VCaP (cell line): Measurements from ENCODE around the gene SAP130.
"Not testable (repeated sequence)": the region's sequence is repeated elsewhere in the genome, so short reads cannot be mapped to it uniquely, and the experiment has no call there.

Source experiments
- H3K27ac ChIP-seq: fragments of 450-650 bp; 2 replicates; pipeline ENCODE4 v1.5.1; 2017
- TF ChIP-seq, protein P1 (sequence below): fragments of 450-650 bp; conservative IDR thresholded peaks from 2 replicates; pipeline ENCODE4 v1.5.1; 2017; ENCODE audit warnings: mild to moderate bottlenecking, moderate library complexity

Gene SAP130

GRCh38 chr2:127910415-127910814 lies 117.4 kb downstream of the SAP130 start:
- H3K27ac ChIP-seq, result no peak overlapping the region
- TF ChIP-seq, protein P1, sequence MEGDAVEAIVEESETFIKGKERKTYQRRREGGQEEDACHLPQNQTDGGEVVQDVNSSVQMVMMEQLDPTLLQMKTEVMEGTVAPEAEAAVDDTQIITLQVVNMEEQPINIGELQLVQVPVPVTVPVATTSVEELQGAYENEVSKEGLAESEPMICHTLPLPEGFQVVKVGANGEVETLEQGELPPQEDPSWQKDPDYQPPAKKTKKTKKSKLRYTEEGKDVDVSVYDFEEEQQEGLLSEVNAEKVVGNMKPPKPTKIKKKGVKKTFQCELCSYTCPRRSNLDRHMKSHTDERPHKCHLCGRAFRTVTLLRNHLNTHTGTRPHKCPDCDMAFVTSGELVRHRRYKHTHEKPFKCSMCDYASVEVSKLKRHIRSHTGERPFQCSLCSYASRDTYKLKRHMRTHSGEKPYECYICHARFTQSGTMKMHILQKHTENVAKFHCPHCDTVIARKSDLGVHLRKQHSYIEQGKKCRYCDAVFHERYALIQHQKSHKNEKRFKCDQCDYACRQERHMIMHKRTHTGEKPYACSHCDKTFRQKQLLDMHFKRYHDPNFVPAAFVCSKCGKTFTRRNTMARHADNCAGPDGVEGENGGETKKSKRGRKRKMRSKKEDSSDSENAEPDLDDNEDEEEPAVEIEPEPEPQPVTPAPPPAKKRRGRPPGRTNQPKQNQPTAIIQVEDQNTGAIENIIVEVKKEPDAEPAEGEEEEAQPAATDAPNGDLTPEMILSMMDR, result no peak

DNA sequence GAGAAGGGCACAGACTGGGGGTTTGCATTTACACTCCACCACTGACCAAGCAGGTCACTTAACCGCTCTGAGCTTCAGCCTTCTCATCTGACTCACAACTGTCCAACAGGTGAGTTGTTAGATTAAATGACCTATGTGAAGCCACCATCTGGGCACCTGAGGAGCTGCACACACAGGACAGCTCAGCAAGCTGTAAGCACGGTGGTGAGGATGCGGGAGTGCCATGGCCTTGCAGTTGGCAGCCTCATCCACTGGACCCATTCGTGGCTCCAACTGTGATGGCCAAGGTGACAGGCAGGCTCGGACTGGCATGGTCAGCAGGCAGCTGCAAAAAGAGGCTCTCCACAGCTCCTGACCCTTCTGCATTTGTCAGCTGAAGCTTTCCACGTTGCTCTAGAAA lies 118.8 kb downstream of the SAP130 start:
- no peak overlapping the region for H3K27ac ChIP-seq
- TF ChIP-seq, protein P1, result no peak

DNA sequence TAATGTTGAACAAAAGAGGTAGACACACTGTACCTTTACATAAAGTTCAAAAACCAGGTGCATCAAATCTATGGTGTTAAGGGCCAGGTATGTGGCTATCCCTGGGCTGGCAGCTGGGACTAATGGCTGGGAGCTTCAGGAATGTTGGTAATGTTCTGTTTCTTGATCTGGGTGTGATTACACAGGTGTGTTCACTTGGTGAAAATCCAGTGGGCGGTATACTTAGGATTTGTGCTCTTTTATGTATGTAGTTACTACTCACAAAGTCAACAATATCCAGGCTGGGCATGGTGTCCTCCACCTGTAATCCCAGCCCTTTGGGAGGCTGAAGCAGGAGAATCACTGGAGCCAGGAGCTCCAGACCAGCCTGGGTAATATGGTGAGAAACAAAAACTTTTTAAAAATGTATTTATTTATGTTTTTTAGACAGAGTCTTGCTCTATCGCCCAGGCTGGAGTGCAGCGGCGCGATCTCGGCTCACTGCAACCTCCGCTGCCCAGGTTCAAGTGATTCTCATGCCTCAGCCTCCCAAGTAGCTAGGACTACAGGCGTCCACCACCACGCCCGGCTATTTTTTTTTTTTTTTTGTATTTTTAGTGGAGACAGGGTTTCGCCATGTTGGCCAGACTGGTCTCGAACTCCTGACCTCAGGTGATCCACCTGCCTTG lies 120.0 kb downstream of the SAP130 start:
- not testable (repeated sequence) for H3K27ac ChIP-seq

GRCh38 chr2:127906206-127906926 lies 121.5 kb downstream of the SAP130 start:
- H3K27ac ChIP-seq, result no peak overlapping the region
- TF ChIP-seq, protein P1, result no peak

- H3K27ac ChIP-seq, result no peak overlapping the region
- TF ChIP-seq, protein P1, result no peak
These were observed 126.4 kb downstream of the SAP130 start for GRCh38 chr2:127901339-127902056.

- no peak overlapping the region for H3K27ac ChIP-seq
- TF ChIP-seq, protein P1, result no peak
These were observed 130.2 kb downstream of the SAP130 start for GRCh38 chr2:127897531-127898211.

DNA sequence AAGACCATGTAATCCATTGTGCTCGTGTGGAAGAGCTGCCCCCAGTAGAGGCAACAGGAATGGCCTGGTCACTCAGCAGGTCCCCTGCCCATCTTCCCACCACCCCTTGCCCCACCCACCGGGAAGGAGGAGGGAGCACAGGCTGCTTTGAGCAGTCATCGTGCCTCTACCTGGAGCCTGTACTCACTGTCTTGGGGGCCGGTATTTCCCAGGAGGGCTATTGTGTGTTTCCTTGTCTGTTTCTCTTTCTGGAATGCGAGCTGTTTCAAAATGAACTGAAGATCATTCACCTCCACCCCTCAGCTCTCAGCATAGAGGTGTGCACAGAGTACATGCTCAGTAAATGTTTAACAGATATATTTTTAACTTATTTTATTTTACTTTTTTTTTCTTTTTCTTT lies 134.4 kb downstream of the SAP130 start:
- TF ChIP-seq, protein P1, result no peak
- no peak overlapping the region for H3K27ac ChIP-seq
